ENCODE results near the gene SAMD7. TPM values are rescaled to one million over a fixed set of nuclear protein-coding genes. Genes with fewer than 3 reads are reported as not detected.

The SAMD7 gene
- total and polyA plus RNA-seq, 2 of the 13 experiments (the other 11 are each of a cell fraction or from before 2014, with no cell fraction given): not detected

GRCh38 chr3:169966428-169966950 lies 55.1 kb downstream of the SAMD7 start, which contains the start of gene SEC62 (continued):
- TF ChIP-seq PRDM4 (CRISPR knock-in tag; IDR thresholded peaks at IDR 0.05; ENCODE audit: borderline replicate concordance) (no peak), THAP7 (CRISPR knock-in tag; IDR thresholded peaks at IDR 0.05) (0 out of 2 replicates have a peak, but pooled peaks have one; percentile 62), RAD21 (CRISPR knock-in tag; IDR thresholded peaks at IDR 0.05) (peak; percentile 59; the same call in 1 of the 2 replicates), PHF8 (CRISPR knock-in tag; IDR thresholded peaks at IDR 0.05) (peak; percentile 89), U2AF1 (optimal IDR thresholded peaks at IDR 0.05; ENCODE audit: low read depth, low read length) (peak; percentile 98), BCL3 (CRISPR knock-in tag; IDR thresholded peaks at IDR 0.05) (peak; percentile 55; the same call in 1 of the 2 replicates), ZNF639 (CRISPR knock-in tag; conservative IDR thresholded peaks at IDR 0.05) (peak; percentile 74; the same call in 1 of the 2 replicates), TOPORS (CRISPR knock-in tag; IDR thresholded peaks at IDR 0.05) (peak; percentile 73; the same call in 1 of the 2 replicates), ZNF281 (CRISPR knock-in tag; IDR thresholded peaks at IDR 0.05; ENCODE audit: borderline replicate concordance) (peak; percentile 53), ZNF282 (IDR thresholded peaks at IDR 0.05; ENCODE audit: partially characterized antibody) (no peak), ZBTB26 (CRISPR knock-in tag; IDR thresholded peaks at IDR 0.05; ENCODE audit: borderline replicate concordance) (peak; percentile 66; the same call in 1 of the 2 replicates), TARDBP (CRISPR knock-in tag; IDR thresholded peaks at IDR 0.05) (peak; percentile 93), ZNF781 (CRISPR knock-in tag; IDR thresholded peaks at IDR 0.05; ENCODE audit: borderline replicate concordance, not compliant biosample characterization) (peak; percentile 27), CEBPB (IDR thresholded peaks at IDR 0.05; ENCODE audit: borderline replicate concordance, low read depth, low read length) (peak; percentile 71; the same call in 1 of the 2 replicates), ZFX (CRISPR knock-in tag; IDR thresholded peaks at IDR 0.05; ENCODE audit: low read depth) (peak; percentile 71), EEA1 (CRISPR knock-in tag; IDR thresholded peaks at IDR 0.05; ENCODE audit: borderline replicate concordance) (no peak), YY1 (IDR thresholded peaks at IDR 0.05; ENCODE audit: insufficient read depth, insufficient replicate concordance, low read depth, low read length) (peak; percentile 98), ZNF557 (CRISPR knock-in tag; IDR thresholded peaks at IDR 0.05) (peak; percentile 81)
